HG03575 (cell line): Measurements from ENCODE around the gene TTC9.

Experiments
- ATAC-seq: cut with Tn5 transposase; IDR thresholded peaks from one replicate; pipeline ENCODE4 v1.9.1; 2021; ENCODE audit not compliant: unreplicated experiment, insufficient number of reproducible peaks, low FRiP score; ENCODE audit errors: extremely low read depth

Gene TTC9

DNA sequence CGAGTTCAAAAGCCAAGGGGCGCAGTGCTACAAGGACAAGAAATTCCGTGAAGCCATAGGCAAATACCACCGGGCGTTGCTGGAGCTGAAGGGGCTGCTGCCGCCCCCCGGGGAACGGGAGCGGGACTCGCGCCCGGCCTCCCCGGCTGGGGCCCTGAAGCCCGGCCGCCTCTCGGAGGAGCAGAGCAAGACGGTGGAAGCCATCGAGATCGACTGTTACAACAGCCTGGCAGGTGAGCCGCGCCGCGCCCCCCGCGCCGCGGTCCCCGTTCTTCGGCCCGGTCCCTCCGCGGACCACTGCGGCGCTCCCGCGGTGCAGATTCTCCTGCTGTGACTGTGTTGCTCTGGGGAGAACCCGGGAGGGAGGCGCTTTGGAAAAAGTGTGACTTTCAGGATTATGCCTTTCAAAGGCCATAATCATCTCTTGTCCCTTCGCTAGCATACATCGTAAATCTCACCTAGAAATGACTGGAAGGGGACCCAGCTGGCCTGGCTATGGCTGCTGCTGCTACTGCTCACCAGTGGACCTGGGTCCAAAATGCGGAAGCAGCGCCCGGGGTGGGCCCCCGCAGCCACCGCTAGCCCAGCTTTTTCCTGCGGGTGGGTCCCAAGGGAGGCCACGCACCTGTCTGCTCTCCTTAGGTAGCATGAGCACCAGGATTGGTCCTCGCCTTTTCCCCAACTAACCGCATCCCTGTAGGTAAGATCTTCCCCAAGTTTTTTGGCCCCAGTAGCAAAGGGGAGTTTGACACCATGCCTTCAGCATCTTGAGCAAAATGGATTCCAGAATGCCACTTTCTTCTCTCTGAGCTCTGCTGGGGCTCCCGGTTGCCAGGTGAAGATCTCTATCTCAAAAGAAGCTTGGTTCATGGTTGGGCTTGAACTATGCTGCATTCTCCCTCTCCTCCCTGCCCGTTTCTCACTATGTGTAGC lies 853 bp downstream of the TTC9 start:
- no peak for ATAC-seq

DNA sequence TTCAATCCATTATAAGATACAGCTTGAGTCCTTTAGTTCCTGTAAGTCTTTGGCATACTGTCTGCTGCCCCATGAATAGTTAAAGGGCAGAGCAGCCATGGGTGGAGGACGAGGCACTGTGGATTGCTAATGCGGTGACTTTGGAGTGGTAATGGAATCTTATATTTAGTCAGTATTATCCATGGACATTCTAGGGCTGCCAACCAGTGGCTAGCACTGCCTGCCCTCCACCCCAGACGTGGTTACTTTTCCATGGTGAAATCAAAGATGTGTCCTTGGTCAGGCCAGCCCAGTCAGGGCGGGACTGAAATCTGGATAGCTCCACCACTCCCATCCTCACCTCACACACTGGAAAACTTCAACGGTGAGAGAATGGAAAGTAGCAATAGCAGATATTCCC lies 2.3 kb downstream of the TTC9 start:
- no peak for ATAC-seq

DNA sequence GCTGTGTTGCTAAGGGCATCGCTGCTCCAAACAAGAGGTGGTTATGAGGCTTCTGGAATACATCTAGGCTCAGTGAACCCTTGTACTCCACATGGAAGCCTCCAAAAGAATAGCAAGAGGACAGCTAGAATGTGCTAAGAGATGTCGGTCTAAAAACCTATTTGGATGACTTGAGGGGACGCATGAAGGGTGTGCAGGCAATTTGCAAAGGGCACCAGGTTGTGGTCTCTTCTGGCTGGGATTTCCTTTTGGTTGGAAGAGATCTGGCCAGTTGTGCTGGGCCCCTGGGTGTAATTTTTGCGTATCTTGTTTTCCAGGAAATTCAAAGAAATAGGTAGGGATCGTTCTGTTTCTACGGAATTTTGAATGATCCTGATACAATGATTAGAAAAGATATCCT lies 4.2 kb downstream of the TTC9 start:
- no peak for ATAC-seq

DNA sequence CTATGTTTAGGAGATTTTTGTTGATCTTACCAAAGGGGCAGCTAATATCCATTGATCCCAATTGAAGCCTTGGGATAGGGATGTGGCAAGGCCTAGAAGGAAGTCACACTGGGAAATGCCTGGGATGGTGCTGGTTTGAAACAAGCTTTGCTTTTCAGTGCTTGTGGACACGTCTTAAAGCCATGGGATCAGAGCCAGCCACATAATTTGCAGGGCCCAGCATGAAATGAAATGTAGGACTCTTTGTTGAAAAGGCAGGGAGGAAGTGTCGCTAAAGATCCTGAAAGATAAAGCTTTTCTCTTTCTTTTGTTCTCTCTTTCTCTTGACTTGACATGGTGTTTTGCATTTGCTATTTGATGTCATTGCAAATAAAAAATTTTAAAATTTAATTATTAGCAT lies 5.0 kb downstream of the TTC9 start:
- no peak for ATAC-seq

DNA sequence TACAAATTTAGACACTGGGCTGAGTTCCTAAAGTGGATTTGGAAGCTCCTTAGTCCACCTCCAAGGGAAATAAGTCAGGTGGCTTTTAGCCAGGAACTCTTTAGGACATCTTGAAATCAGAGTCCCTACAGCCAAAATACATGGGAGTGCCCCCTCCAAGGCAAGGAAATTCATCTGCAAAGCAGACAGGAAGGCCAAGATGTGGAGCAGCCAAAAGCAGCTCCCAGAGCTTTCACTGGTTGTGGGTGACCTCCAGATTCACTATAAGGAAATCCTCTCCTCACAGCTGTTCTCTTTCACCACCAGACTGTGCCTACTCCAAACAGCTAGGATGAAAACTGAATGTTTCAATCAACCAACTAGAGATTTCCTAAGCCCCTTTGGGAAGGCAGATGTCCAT lies 6.6 kb downstream of the TTC9 start:
- ATAC-seq: no peak

DNA sequence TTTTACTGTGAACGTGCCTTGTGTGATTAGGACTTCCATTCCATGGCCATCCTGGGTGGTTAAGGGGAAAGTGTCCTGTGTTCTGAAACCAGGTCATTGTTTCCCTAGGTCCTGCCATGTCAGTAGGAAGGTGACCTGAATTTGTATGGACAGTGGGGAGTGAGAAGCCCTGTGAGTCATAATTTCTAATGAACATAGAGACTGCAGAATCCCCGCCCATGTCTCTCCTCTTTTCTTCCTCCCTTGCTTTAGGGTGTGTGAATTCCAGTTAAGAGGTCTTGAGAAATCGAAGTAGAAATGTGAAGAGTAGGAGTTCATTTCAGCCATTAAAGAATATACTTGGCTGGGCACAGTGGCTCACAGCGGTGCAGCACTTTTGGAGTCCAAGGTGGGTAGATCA lies 8.1 kb downstream of the TTC9 start:
- no peak for ATAC-seq

DNA sequence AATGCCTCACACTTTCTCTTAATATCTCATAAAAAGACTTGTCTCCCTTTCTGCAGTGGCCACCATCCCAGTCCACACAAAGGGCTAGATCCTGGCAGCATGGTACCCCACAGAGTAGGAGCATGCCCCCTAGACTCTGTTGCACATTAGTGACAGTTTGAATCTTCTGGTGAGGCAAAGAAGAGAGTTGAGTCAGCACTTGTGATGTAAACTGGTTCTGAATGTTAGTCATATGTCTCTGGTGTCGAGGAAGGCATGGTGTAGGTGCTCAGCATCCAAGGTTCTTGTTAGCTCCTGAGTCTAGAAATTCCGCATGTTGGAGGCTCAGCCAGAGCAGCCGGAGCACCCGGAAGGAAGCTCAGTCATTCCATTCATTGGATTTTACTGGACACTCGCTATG lies 9.8 kb downstream of the TTC9 start:
- ATAC-seq: no peak

DNA sequence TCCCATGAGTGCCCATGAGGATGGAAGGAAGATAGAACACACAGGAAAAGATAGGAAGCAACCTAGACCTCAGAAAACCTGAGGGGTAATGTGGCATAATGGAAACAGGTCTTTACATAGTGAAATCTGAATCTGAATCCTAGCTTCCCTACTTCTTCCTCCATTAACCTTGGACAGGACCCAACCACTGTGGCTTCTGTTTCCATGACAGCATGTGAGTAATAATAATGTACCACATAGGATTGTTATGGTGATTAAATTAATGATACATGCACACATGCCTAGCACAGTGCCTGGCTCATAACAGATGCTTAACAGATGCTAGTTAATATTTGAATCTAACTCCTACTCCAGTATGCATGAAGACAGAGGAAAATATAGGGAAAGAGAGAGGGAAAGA lies 11.2 kb downstream of the TTC9 start:
- no peak for ATAC-seq

DNA sequence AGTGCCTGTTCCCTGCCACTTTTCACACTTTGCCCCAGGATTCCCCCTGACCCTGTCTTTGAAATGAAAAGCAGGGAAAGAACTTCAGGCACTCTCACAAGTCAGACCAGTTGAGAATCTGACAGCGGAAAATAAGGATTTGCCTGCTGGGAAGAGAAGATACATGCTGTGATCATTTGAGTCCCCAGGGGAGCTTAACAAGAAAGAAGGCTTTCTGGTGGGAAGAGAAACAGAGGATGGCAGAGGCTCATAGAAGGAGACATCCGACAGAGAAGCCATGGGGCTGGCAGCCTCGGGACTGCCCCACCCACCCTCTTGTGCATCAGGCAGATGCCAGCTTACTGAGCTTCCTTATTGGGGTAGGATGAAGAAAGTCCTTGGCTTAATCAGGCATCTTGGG lies 11.9 kb downstream of the TTC9 start:
- no peak for ATAC-seq

DNA sequence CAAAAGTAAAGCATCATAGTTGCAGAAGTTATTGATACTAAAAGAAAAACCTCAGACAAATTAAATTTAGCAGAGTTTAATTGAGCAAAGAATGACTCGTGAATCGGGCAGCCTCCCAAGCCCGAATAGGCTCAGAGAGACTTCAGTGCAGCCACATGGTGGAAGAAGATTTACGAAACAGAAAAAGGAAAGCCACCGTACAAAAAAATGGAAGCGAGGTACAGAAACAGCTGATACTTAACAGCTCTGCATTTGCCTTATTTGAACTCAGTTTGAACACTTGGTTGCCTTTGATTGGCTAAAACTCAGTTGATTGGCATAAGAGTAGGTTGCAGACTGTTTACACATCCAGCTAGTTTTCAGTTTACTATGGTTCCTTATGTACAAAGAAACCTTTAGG lies 12.9 kb downstream of the TTC9 start:
- ATAC-seq: no peak

DNA sequence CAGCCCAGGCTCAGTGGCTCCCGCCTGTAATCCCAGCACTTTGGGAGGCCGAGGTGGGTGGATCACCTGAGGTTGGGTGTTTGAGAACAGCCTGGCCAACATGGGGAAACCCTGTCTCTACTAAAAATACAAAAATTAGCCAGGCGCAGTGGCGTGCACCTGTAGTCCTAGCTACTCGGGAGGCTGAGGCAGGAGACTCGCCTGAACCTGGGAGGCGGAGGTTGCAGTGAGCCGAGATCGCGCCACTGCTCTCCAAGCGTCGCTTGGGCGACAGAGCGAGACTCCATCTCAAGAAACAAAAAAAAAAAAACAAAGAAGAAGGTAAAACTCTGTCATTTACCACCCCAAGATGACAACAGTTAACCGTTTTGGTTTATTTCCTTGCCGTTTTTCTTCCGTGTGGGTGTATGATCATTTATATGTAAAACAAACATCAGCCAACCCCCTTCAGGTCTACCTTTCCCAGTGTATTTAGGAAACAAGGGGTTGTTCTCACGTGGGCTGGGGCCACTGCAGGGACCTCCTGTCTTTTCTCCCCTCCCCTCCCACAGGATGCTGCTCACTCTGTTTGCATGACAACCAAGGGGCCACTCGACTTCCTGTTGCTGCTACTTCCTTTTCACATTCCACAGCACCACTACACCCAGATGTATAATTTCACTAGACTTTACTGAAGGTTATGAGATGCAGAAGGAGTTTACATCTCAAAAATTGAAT lies 13.6 kb downstream of the TTC9 start:
- peak; percentile 36 for ATAC-seq

DNA sequence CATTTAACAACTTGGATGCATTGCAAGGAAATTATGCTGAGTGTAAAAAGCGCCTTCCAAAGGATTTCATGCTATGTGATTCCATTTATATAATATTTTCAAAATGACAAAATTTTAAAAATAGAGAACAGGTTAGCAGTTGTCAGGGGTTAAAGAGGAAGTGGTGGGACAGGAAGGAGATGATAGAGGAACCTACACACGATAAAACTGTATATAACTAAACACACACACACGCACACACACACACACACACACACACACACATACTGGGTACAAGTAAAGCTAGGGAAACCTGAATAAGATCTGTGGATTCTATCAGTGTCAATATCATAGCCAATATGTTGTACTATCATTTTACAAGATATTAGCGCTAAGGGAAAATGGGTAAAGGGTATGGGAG lies 17.2 kb downstream of the TTC9 start:
- no peak for ATAC-seq

DNA sequence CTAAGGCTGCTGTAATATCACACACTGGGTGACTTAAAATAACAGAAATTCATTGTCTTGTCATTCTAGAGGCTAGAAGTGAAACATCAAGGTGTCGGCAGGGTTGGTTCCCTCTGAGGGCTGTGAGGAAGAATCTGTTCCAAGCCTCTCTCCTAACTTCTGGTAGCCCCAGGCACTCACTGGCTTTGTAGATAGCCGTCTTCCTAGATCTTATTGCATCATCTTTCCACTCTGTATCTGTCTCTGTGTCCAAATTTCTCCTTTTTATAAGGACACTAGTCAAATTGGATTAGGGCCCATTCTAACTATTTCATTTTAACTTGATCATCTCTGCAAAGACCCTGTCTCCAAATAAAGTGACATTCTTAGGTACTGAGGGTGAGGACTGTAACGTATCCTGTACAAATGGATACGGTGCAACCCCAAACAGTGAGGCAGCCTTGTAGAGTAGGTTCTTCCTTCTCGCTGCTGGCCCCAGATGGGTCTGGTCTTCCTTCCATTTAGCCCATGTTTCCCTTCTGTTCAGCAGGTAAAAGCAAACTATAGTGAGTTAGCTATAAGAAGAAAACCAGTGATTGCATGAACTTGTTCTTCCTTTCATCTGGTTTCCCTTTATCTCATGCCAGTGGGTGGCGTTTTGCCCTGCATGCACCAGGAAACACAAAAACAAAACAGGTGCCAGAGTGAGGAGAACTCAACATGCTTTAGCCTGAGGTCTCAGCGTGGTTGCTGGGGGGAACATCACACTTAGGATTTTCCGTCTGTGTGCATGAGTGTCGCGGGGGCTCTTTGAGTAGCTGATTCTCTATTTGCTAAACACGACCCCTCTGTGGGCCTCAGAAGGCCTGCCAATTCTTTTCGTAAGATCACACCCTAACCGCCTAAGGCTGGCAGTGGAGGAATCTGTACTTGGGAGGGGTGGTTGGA lies 19.5 kb downstream of the TTC9 start:
- ATAC-seq: no peak

DNA sequence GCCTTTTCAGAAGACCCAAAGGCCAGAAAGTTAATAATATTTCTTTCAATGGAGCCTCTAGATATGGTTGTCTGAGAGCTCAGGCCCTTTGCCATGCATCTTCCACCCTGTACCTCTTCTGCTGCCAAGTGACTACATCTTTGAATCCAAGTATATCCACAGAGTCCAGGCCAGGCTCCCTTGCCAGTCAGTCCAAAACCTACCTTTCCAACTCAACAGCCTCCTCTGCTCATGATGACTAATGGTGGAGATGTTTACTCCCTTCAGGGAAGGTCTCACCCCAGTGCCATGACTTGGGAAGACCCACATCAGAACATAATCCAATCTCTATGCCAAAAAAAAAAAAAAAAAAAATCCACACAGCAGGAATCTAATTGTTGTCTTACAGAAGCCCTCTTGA lies 20.4 kb downstream of the TTC9 start:
- no peak for ATAC-seq

DNA sequence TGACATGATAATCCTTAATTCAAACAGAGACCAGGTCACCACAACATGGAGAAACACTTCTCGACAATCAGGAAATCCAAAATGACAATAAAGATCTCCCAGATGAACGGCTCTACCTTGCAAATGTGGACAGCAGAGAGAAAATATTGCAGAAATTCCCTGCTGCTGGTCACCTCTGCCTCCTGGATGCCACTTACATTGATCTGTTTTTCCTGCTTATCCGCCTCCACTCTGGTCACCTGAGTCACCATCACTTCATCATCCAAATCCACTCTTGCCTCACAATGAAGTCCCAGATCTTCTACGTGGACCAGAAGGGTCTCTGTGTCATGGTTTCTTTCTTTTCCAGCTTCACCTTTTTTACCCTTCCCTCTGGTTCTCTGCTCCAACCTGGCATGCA lies 21.1 kb downstream of the TTC9 start:
- ATAC-seq: no peak

DNA sequence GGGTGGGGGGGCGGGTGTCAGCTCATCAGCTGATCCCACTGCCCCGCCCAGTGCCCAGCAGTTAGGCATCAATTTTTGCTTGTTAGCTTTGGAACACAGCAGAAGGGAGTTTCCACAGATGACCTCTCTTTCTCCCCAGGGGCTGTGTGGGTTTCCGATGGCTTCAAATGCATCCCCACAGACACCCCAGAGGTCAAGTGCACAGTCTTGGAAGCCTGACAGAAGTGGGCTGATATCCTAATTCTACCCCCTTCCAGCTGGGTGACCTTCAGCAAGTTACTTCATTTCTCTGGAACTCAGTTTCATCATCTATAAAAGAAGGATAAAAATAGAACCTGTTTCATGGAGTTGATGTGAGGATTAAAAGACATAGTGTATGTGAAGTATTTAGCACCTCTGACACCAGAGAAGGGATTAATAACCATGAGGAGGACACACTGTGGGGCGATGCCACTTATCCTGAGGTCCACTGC lies 22.0 kb downstream of the TTC9 start:
- ATAC-seq: no peak

DNA sequence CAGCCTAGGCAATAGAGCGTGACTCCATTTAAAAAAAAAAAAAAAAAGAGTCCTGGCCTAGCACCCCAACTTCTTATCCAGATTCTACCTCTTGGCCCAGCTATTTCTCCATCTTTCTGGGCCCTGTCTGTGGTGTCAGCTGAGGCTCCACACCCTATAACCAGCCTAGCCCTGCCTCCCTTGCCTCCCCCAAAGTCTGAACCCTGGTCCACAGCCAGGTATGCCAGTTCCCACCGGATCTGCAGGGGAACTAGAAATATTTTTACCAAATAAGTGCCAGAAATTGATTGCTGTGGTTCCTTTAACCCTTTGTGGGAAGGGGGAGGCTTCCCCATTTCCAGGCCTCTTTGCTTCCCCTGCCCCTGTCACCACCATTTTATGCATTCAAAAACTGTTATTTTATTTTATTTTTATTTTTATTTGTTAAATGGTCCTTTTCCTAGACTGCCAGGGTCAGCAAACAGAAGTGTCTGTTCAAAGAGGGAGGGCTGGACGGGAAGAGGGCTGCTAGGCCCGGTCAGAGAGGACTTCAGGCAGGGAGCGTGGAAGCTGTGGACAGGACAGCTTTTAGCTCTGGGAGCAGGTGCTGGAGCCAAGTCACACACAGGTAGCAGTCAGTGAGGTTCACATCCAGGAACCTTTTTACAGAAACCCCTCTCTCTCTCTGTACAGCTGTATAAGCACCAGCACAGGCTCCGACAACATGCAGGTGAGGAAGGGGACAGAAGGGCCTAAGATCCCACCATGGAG lies 23.2 kb downstream of the TTC9 start:
- ATAC-seq: no peak

DNA sequence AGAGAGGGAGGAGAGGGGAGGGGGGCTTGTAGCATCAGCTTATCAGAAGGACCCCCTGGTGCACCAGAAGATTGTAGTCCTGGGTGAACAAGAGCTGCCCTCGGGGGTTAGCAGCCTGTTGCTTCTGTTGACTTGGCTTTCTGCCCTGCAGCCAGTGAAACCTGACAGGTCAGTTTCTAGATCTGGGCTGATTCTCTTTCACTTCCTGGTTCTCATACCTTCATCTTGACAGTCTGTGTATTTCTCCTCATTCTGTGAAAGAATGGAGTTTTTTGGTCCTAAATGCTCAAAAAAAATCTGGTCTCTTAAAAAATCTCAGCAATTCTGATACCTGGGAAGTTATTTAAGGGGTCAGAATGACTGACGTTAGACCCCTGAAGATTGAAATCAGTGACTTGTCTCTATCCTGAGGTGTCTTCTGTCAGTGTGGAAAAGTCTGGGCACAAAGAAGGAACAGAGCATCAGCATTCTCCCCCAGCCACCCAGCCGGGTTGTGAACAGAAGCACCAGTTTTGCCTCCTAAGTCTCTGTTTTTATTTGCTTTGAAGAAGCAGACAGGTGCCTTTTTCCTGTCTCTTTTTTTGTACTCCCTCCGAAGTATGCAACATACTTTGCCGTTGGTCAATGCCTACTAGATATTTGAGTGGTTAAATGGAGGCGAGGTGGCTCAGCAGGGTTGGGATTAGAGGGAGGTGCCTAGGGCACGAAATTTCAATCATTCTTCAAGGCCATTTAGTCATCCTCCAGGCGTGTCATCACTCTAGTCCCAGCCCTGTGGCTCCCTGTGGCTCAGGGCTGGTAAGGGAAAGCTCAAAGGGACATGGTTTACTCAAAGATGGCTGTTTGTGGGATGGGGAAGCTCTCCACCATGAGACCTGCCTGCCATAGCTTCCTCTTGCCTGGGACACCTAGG lies 24.0 kb downstream of the TTC9 start:
- ATAC-seq: no peak
